Measurements from ENCODE around the gene NARF.

- no peak for TF ChIP-seq CTCF (IDR thresholded peaks at IDR 0.05)
- TF ChIP-seq EZH2 (IDR thresholded peaks at IDR 0.05; ENCODE audit: borderline replicate concordance, insufficient read depth, low read depth, low read length, poor library complexity, severe bottlenecking): no peak
Observed at GRCh38 chr17:82507631-82508175, 49.2 kb downstream of the NARF start.
